Limb (tissue), 2 donors: Measurements from ENCODE around the gene THAP3.
A peak's percentile ranks its signal among the peaks of the same experiment; 100 is the strongest.
"Not testable (repeated sequence)": the region's sequence is repeated elsewhere in the genome, so short reads cannot be mapped to it uniquely, and the experiment has no call there.

Experiments used
- DNase-seq, 2 donors: peaks; one replicate each; pipeline ENCODE4 v3.0.0-alpha.2; 2016; ENCODE audit errors: extremely low spot score in 2 of 2

The THAP3 gene

GRCh38 chr1:6635161-6635909, 10.7 kb downstream of the THAP3 start:
- no peak for DNase-seq

DNA sequence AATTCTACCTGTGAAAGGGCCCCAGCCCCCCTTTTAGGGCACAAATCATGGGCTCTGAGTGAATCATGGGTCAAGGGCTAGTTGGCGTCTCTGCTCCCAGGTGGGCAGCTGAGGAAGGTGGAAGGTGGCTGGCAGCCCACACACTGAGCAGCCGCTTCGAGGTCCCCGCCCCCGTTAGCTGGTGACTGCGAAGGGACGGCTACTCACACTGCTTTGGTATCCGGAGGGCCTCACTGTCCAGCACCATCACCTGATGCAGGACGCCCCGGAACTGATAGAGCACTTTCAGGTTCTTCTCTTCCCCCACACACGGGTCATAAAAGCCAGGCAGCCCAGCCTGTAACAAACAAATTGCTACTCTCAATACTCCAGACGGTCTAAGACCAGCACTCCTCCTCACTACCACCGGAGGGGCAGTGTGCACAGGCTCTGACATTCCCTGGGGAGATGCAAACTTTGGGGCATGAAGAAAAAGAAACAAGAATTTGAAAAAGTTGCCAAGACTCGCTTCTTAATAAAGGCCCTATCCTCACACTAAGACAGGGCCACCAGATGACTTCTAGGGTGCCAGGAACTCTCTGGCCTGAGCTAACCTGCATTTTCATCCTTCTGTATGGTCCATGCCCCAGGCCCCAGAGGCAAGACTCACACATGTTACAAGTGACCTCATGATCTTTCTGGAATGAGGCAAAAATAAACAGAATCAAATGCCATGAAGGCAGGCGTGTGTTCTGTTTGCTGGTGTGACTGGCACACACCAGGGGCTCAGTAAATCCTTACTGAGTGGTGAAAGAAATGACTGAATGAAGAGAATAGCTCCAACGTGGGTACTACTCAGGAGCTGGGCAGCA, 11.5 kb downstream of the THAP3 start:
- DNase-seq = no peak

GRCh38 chr1:6636778-6637177, 12.1 kb downstream of the THAP3 start:
- not testable (repeated sequence) for DNase-seq

GRCh38 chr1:6637770-6638169, 13.1 kb downstream of the THAP3 start:
- DNase-seq = no peak

GRCh38 chr1:6638226-6638625, 13.6 kb downstream of the THAP3 start:
- peak; percentile 56 to 64 for DNase-seq

DNA sequence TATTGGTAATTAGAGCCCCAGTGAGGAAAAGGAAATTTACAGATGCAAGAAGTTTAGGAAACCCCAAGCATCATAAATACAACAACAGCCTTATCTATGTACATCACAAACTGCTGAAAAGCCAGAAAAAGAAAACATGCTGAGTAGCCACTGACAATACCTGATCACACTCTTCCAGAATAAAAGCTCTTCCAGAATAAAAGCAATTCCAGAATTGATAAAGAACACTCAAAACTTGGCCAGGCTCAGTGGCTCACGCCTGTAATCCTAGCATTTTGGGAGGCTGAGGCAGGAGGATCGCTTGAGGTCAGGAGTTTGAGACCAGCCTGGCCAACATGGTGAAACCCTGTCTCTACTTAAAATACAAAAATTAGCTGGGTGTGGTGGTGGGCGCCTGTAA, 16.2 kb downstream of the THAP3 start:
- DNase-seq = not testable (repeated sequence)

GRCh38 chr1:6645018-6645417, 20.4 kb downstream of the THAP3 start:
- DNase-seq = no peak

- peak in 1 of 2 donors; percentile 78 for DNase-seq
These were observed 22.0 kb downstream of the THAP3 start for GRCh38 chr1:6646499-6647148.

GRCh38 chr1:6648556-6648955, 23.9 kb downstream of the THAP3 start:
- no peak for DNase-seq

- no peak for DNase-seq
These were observed 27.2 kb downstream of the THAP3 start for GRCh38 chr1:6651909-6652308.

DNA sequence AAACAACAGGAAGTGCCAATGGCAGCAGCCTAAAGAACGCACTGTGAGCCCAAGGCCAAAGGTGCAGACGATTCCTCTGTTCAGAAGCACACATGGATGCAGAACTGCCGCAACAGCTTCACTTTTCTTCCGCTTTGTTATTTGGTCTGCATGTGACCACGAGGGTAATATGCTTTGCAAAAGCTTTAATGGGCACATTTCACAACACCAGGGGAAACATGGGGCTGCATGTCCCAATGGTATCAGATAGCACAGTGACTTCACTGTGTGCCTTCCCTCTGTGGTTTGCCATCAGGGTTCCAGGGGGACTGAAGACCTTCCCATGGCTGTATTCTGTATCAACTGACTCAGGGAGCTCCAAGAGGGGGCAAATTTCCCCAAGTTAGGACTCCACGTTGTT, 28.3 kb downstream of the THAP3 start:
- DNase-seq = no peak

DNA sequence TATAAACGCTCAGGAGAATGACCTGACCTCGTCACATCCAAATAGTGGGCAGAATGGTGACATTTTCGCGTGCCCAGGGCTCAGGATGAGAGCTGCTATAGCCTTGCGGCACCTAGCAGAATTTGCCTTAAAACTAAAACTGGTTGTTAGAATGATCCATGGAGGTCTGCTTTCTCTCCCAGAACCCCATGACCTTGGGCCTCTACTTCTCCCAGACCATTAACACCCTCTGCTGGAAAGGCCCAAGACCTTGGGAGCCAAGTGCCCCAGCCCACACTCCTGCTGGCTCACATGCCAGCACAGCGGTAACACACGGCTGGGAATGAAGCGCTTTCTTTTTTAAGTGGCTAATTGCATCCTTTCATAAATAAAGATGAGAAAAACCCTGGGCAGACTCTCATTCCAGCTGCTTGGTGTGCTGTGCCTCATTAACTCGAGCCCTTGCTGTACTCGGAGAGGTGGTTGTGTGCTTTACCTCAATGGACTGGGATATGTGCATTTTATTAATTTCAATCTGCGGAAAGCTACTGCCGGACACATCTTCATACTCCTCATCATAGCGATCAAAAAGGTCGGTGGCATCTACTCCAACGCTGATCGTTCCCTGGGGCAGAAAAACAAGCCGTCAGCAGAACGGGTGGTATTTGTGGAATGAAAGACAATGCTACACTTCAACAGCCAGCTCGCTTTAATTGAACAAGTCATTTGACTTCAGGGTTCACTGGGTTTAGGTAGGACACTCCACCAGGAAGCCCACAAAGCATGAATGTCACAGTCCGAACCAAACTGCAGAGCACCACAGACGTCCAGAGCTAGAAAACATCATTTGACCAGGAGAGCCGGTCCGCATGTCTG, 29.0 kb downstream of the THAP3 start:
- no peak for DNase-seq

- no peak for DNase-seq
These were observed 32.5 kb downstream of the THAP3 start for GRCh38 chr1:6657138-6657537.

GRCh38 chr1:6658359-6659060, 33.8 kb downstream of the THAP3 start:
- no peak for DNase-seq

- DNase-seq = no peak
These were observed 35.9 kb downstream of the THAP3 start for GRCh38 chr1:6660415-6661049.

DNA sequence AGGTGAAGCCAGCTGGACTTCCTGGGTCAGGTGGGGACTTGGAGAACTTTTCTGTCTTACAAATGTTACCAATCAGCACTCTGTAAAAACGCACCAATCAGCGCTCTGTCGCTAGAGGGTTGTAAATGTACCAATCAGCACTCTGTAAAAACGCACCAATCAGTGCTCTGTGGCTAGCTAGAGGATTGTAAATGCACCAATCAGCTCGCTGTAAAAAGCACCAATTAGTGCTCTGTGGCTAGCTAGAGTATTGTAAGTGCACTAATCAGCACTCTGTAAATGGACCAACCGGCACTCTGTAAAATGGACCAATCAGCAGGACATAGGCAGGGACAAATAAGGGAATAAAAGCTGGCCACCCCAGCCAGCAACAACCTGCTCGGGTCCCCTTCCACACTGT, 37.8 kb downstream of the THAP3 start:
- DNase-seq = not testable (repeated sequence)

GRCh38 chr1:6666696-6667095, 42.0 kb downstream of the THAP3 start:
- DNase-seq = no peak

DNA sequence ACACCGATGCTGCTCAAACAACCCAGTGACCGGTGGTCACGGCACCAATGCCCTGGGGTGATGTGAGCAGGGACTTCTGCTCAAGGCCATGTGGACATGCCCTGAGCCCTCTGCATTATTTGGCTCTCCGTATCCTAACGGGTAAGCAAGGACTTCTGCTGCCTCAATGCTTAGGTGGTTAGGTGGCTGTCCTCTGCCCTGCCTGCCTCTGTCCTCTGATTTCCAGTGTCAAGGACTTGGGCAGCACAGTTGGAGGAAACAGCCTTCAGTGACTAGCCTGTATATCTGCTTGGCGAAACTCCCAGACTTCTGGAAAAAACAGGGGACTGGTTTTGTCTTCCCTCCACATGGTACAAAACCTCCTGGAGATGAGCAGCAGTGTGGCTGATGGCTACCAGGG, 42.5 kb downstream of the THAP3 start:
- DNase-seq = no peak

- no peak for DNase-seq
These were observed 43.8 kb downstream of the THAP3 start for GRCh38 chr1:6668503-6668902.

GRCh38 chr1:6672558-6672957, 47.9 kb downstream of the THAP3 start:
- DNase-seq = peak in 1 of 2 donors; percentile 1
